Amniotic epithelial cell (primary cell): ENCODE results near the gene SNX10.
"Not testable (repeated sequence)": the region's sequence is repeated elsewhere in the genome, so short reads cannot be mapped to it uniquely, and the experiment has no call there.

Experiments
- DNase-seq: peaks from one replicate; pipeline ENCODE4 v3.0.0-alpha.2; 2010; ENCODE audit warnings: low read depth

The SNX10 gene, protein sequence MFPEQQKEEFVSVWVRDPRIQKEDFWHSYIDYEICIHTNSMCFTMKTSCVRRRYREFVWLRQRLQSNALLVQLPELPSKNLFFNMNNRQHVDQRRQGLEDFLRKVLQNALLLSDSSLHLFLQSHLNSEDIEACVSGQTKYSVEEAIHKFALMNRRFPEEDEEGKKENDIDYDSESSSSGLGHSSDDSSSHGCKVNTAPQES

GRCh38 chr7:26291699-26292538, at the start of gene SNX10:
SNX10 (plus strand) TSS chr7:26291862; CDS start chr7:26346443, 54,581 bp downstream.
- no peak for DNase-seq

GRCh38 chr7:26245150-26245549, 46.5 kb upstream of the SNX10 start:
- no peak for DNase-seq

- DNase-seq: no peak
Observed at GRCh38 chr7:26250239-26250638, 41.4 kb upstream of the SNX10 start.

GRCh38 chr7:26261866-26262265, 29.8 kb upstream of the SNX10 start:
- DNase-seq: not testable (repeated sequence)

DNA sequence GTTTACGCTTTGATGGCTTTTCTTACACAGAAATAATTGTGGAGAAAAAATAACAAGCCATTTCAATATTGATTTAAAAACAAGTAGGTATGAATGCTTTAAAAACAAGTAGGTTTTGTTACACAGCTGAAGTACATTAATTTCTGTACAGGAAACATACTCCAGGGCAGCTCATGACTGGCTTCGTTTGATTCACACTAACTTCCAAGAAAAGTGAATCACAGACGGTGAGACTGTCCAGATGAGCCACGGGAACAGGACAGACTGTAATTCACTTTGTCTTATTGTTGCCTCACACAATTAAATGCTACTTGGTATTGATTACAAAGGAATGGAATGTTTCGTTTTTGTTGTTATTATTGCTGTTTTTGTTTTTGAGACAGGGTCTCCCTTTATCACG, 26.6 kb upstream of the SNX10 start:
- DNase-seq: peak; percentile 17

- DNase-seq: peak; percentile 53
Observed at GRCh38 chr7:26265499-26266075, 26.1 kb upstream of the SNX10 start.

- no peak for DNase-seq
Observed at GRCh38 chr7:26267601-26268166, 24.0 kb upstream of the SNX10 start.

DNA sequence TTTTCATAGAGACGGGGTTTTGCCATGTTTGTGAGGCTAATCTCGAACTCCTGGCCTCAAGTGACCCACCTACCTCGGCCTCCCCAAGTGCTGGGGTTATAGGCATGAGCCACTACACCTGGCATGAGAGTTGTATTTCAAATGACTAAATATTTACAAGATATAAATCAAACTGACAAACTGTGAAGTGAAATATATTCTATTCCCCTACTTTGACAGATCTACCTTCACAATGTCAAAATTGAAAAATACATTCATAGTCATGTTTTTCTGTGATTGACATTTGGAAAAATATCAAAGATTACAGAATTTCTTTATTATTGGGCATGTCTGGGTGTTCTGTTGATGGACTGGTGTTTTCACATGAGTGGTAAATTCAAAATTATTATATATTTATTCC, 16.4 kb upstream of the SNX10 start:
- DNase-seq: no peak

GRCh38 chr7:26278770-26279169, 12.9 kb upstream of the SNX10 start:
- no peak for DNase-seq

GRCh38 chr7:26279405-26279804, 12.3 kb upstream of the SNX10 start:
- DNase-seq: no peak

- DNase-seq: no peak
Observed at GRCh38 chr7:26280097-26280496, 11.6 kb upstream of the SNX10 start.

DNA sequence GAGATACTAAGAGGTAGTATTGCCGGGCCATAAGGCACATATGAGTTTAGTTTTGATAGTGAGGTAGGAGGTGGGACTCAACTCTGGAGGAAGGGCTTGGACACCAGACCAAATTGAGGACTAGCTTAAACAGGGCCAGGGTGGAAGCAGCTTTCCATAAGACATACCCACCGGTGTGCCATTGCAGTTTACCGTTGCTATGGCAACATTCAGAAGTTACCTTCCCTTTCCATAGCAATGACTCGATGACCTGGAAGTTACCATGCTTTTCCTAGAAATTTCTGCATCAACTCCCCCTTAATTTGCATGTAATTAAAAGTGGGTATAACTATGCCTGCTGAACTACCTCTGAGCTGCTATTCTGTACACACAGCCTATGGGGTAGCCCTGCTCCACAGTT, 10.9 kb upstream of the SNX10 start:
- DNase-seq: no peak

DNA sequence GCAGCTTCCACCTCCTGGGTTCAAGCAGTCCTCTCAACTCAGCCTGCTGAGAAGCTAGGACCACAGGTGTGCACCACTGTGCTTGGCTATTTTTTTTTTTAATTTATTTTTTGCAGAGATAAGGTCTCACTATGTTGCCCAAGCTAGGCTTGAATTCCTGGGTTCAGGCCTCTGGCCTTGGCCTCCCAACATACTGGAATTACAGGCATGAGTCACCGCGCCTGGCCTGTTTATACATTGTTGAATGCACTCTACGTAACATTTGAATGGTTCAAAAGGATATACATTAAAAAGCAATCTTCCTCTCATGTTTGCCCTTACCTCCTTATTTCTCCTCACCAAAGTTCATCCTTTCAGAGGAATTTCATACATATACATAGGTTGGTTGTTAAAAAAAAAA, 7.2 kb upstream of the SNX10 start:
- DNase-seq: no peak

- no peak for DNase-seq
Observed at GRCh38 chr7:26284995-26285632, 6.5 kb upstream of the SNX10 start.

DNA sequence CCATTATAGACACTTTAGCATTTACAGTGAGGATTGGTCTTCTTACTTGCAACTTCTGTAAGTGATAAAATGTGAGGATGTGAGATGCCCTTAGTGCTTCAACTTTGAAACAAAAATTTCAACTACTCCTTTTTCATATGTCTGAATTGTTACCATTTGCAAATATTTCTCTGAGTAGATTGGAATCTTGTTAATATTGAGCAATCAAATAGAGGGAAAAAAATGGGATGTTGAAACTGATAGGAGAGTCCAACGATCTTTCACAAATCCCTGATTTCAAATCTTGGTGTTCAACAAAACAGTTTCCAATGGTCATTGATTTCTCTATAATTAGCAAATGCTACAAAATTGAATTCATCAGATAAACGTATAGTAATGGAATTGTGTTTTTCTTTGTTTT, 5.5 kb upstream of the SNX10 start:
- no peak for DNase-seq

DNA sequence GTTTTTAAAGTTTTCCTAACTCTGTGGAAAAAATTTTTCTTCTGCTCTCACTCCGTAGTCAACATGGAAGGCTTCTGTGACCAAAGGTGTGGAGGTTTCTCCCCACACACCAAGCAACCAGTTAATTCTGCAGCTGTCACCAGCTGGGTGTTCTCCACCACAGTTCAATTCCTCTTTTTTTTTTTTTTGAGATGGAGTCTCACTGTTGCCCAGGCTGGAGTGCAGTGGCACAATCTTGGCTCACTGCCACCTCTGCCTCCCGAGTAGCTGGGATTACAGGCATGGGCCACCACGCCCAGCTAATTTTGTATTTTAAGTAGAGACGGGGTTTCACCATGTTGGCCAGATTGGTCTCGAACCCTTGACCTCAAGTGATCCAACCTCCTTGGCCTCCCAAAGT, 3.5 kb upstream of the SNX10 start:
- DNase-seq: not testable (repeated sequence)

- DNase-seq: no peak
Observed at GRCh38 chr7:26291251-26291650, 411 bp upstream of the SNX10 start.

DNA sequence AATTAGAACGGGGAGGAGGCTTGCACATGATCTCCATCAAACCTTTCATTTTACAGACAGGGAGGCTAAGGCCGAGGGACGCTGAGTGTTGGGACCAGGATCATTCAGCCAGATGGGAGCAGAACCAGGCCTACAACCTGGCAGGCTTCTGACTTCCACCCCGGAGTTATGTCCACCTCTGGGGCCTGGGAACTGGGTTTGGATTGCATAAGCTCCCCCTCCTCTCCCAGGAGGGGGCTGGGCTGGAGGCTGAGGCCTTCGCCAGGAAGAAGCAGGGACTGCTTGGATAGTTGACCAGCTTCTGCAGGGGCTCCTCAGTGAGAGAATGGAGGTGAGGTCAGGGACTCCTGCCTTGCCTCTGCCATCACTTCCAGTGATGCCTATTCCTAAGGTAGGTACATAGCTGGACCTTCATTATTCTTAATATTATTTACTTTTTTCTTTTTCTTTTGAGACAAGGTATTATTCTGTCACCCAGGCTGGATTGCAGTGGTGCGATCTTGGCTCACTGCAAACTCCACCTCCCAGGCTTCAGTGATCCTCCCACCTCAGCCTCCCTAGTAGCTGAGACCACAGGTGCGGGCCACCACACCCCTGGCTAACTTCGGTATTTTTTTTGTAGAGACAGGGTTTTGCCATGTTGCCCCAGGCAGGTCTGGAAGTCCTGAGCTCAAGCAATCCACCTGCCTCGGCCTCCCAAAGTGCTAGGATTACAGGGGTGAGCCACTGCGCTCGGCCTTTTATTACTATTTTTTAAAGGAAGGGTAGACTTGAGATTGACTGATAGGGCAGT, 1.3 kb downstream of the SNX10 start:
- no peak for DNase-seq

DNA sequence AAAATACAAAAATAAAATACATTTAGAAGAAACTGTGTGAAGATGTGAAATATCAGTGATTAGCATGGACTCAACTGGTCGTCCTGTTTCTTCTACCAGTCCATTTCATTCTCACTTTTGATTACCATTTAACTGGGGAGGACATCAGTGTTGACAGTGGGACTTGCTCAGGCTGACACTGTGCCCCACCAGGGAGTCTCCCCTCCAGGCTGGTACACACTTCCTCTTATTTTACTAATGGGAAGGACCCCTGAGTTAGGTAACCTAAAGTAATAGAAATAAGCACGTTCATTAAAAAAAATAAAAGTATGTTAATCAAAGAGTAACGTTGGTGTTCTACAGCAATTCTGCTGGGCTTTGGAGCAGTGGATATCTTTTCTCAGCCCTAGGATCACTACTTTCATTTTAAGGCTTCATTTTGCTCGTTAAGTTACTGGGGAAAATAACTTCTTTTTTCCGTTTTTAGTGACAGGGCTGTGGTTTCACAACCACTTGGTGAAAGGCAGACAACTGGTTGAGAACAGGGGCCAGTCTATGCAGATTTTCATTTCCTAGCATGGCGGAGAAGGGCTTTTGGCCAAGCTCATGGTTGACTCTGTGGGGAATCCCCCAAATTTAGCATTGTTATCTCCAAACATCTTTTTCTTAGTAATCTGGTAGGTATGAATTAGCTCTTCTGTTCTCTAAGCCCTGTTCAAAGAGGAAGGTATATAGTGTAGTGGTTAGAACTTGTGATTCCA, 2.1 kb downstream of the SNX10 start:
- DNase-seq: no peak

DNA sequence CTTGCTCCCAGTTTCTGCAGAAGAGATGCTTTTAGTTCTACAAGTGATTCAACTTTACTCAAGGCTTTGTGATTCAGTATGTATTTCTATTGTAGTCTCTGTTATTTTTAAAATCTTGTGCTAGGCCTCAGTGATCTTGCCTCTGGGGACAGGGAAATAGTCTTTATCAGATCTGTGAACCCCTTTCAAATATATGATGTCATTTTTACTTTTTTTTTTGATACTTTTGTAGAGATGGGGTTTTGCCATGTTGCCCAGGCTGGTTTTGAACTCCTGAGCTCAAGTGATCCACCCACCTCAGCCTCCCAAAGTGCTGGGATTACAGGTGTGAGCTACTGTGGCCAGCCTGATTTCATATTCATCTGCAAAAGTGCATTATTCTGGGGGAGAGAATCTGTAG, 3.4 kb downstream of the SNX10 start:
- no peak for DNase-seq

DNA sequence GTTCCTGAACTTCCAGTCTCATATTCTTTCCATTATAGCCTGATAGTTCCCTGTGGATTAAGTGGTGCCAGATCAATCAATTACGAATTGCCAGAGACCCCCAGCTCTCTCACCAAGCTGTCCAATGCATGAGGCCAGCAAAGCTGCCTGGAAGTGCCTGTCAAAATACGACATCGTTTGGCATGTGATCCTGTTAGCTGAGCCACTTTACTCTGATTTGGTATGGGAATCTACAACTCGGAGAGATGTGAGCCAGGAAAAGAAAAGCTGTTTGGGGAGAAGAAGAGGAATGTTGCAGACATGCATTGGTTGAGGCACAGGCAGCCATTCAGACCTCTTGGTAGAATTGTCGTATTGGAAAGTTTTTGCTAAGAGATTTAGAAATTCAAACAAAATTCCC, 3.9 kb downstream of the SNX10 start:
- DNase-seq: no peak
